ENCODE measurements around the gene TCEA2. TPM values are rescaled to one million over a fixed set of nuclear protein-coding genes. Genes with fewer than 3 reads are reported as not detected.

TCEA2 gene
- total RNA-seq, 1 experiment from 2014 or later = 90.0 TPM

- in situ Hi-C loops (cut with HindIII; ENCODE audit: low pct_unique_long_range_greater_than_20kb, low sequenced_read_pairs) = no loop called here
Observed at GRCh38 chr20:64045346-64046011, 17.5 kb upstream of the TCEA2 start.

GRCh38 chr20:64047046-64047389, 16.0 kb upstream of the TCEA2 start:
- DNase-seq (ENCODE audit: low read depth) = no peak
- in situ Hi-C loops (cut with HindIII; ENCODE audit: low pct_unique_long_range_greater_than_20kb, low sequenced_read_pairs) = no loop called here

More at GRCh38 chr20:64045346-64046011, 17.5 kb upstream of the TCEA2 start:
- DNase-seq (ENCODE audit: low read depth) = no peak

- DNase-seq (ENCODE audit: low read depth) = no peak
- in situ Hi-C loops (cut with HindIII; ENCODE audit: low pct_unique_long_range_greater_than_20kb, low sequenced_read_pairs) = no loop called here
Observed at GRCh38 chr20:64047968-64048401, 15.0 kb upstream of the TCEA2 start.

- in situ Hi-C loops (cut with HindIII; ENCODE audit: low pct_unique_long_range_greater_than_20kb, low sequenced_read_pairs) = no loop called here
- DNase-seq (ENCODE audit: low read depth) = no peak
Observed at GRCh38 chr20:64048402-64049044, 14.5 kb upstream of the TCEA2 start.

- DNase-seq (ENCODE audit: low read depth) = no peak
- in situ Hi-C loops (cut with HindIII; ENCODE audit: low pct_unique_long_range_greater_than_20kb, low sequenced_read_pairs) = no loop called here
Observed at GRCh38 chr20:64049060-64049877, 13.7 kb upstream of the TCEA2 start, which contains the start of gene SOX18. TSS of gene SOX18 (minus strand) at chr20:64049639. CDS start at chr20:64049516, 123 bp downstream.

- in situ Hi-C loops (cut with HindIII; ENCODE audit: low pct_unique_long_range_greater_than_20kb, low sequenced_read_pairs) = no loop called here
Observed at GRCh38 chr20:64049878-64050260, 13.1 kb upstream of the TCEA2 start.

GRCh38 chr20:64050261-64051032, 12.6 kb upstream of the TCEA2 start:
- in situ Hi-C loops (cut with HindIII; ENCODE audit: low pct_unique_long_range_greater_than_20kb, low sequenced_read_pairs) = no loop called here

More at GRCh38 chr20:64049878-64050260, 13.1 kb upstream of the TCEA2 start:
- no peak for DNase-seq (ENCODE audit: low read depth)

GRCh38 chr20:64051033-64051452, 12.0 kb upstream of the TCEA2 start:
- no peak for DNase-seq (ENCODE audit: low read depth)
- in situ Hi-C loops (cut with HindIII; ENCODE audit: low pct_unique_long_range_greater_than_20kb, low sequenced_read_pairs) = no loop called here

More at GRCh38 chr20:64050261-64051032, 12.6 kb upstream of the TCEA2 start:
- no peak for DNase-seq (ENCODE audit: low read depth)

- DNase-seq (ENCODE audit: low read depth) = no peak
- in situ Hi-C loops (cut with HindIII; ENCODE audit: low pct_unique_long_range_greater_than_20kb, low sequenced_read_pairs) = no loop called here
Observed at GRCh38 chr20:64051561-64052325, 11.3 kb upstream of the TCEA2 start.

GRCh38 chr20:64052326-64052722, 10.7 kb upstream of the TCEA2 start:
- in situ Hi-C loops (cut with HindIII; ENCODE audit: low pct_unique_long_range_greater_than_20kb, low sequenced_read_pairs) = no loop called here
- DNase-seq (ENCODE audit: low read depth) = no peak

- in situ Hi-C loops (cut with HindIII; ENCODE audit: low pct_unique_long_range_greater_than_20kb, low sequenced_read_pairs) = no loop called here
Observed at GRCh38 chr20:64052987-64053840, 9.8 kb upstream of the TCEA2 start.

GRCh38 chr20:64053841-64054661, 8.9 kb upstream of the TCEA2 start:
- in situ Hi-C loops (cut with HindIII; ENCODE audit: low pct_unique_long_range_greater_than_20kb, low sequenced_read_pairs) = no loop called here
- peak; percentile 61 for DNase-seq (ENCODE audit: low read depth)

More at GRCh38 chr20:64052987-64053840, 9.8 kb upstream of the TCEA2 start:
- DNase-seq (ENCODE audit: low read depth) = no peak

GRCh38 chr20:64055396-64055892, 7.6 kb upstream of the TCEA2 start:
- DNase-seq (ENCODE audit: low read depth) = no peak
- in situ Hi-C loops (cut with HindIII; ENCODE audit: low pct_unique_long_range_greater_than_20kb, low sequenced_read_pairs) = no loop called here

- peak; percentile 57 for DNase-seq (ENCODE audit: low read depth)
- in situ Hi-C loops (cut with HindIII; ENCODE audit: low pct_unique_long_range_greater_than_20kb, low sequenced_read_pairs) = no loop called here
Observed at GRCh38 chr20:64055893-64056638, 6.9 kb upstream of the TCEA2 start.

GRCh38 chr20:64056639-64056888, 6.4 kb upstream of the TCEA2 start:
- no peak for DNase-seq (ENCODE audit: low read depth)
- in situ Hi-C loops (cut with HindIII; ENCODE audit: low pct_unique_long_range_greater_than_20kb, low sequenced_read_pairs) = no loop called here
